ENCODE data around the gene ARPC1A. TPM values are rescaled to one million over a fixed set of nuclear protein-coding genes. Genes with fewer than 3 reads are reported as not detected.

ARPC1A gene
- total RNA-seq, 2 donors from 2014 or later, result 76.3 to 99.5 TPM

- H3K27ac ChIP-seq, result no peak overlapping the region
- H3K4me1 ChIP-seq (ENCODE audit: control insufficient read depth in 1 of 2, low read depth in 2 of 2), result peaks cover 7 to 12% of the 10 kb centered on the region in 2 donors
- ATAC-seq (ENCODE audit: insufficient number of reproducible peaks, low FRiP score, low read depth) (no peak), DNase-seq (ENCODE audit: low spot score) (no peak)
- no peaks in the 10 kb centered on the region for H3K27me3 ChIP-seq (replicated peaks; ENCODE audit: insufficient read depth)
- H3K4me3 ChIP-seq, result no peak overlapping the region
- TF ChIP-seq, protein P1, sequence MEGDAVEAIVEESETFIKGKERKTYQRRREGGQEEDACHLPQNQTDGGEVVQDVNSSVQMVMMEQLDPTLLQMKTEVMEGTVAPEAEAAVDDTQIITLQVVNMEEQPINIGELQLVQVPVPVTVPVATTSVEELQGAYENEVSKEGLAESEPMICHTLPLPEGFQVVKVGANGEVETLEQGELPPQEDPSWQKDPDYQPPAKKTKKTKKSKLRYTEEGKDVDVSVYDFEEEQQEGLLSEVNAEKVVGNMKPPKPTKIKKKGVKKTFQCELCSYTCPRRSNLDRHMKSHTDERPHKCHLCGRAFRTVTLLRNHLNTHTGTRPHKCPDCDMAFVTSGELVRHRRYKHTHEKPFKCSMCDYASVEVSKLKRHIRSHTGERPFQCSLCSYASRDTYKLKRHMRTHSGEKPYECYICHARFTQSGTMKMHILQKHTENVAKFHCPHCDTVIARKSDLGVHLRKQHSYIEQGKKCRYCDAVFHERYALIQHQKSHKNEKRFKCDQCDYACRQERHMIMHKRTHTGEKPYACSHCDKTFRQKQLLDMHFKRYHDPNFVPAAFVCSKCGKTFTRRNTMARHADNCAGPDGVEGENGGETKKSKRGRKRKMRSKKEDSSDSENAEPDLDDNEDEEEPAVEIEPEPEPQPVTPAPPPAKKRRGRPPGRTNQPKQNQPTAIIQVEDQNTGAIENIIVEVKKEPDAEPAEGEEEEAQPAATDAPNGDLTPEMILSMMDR (IDR thresholded peaks at IDR 0.05), result no peak
- H3K9me3 ChIP-seq, result no peaks in the 10 kb centered on the region
- peaks cover 58% of the 10 kb centered on the region for H3K36me3 ChIP-seq
These were observed 71.7 kb downstream of the ARPC1A start for GRCh38 chr7:99397297-99397983.

- peaks cover 0 to under 1% of the 10 kb centered on the region in 2 donors for H3K4me1 ChIP-seq (ENCODE audit: control insufficient read depth in 1 of 2, low read depth in 2 of 2)
- H3K27me3 ChIP-seq (replicated peaks; ENCODE audit: insufficient read depth), result no peaks in the 10 kb centered on the region
- no peaks in the 10 kb centered on the region for H3K9me3 ChIP-seq
- TF ChIP-seq, protein P1 (IDR thresholded peaks at IDR 0.05), result no peak
- no peak overlapping the region for H3K27ac ChIP-seq
- ATAC-seq (ENCODE audit: insufficient number of reproducible peaks, low FRiP score, low read depth) (no peak), DNase-seq (ENCODE audit: low spot score) (no peak)
- H3K36me3 ChIP-seq, result peaks cover 59% of the 10 kb centered on the region
- no peak overlapping the region for H3K4me3 ChIP-seq
These were observed 73.3 kb downstream of the ARPC1A start for GRCh38 chr7:99398891-99399445.

DNA sequence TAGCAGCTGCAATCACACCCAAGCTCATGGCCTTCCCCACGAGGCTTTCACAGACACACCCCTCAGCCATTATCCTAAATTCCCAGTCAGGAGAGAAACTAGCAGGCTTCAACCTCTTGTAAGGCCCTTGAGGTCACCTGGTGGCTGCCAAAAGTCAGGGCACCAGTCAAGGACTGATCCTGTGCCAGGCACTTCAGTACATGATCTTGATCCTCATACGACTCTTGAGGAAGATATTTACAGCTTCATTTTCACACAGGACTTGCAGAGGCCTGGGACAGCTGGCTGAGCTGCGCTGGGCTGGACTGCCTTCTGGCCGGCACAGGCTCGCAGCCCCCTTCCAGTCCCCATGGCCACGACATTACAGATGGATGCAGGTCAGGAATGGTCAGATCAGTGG, 73.9 kb downstream of the ARPC1A start:
- Histone ChIP-seq H3K9me3 (no peaks in the 10 kb centered on the region), H3K4me1 (ENCODE audit: control insufficient read depth in 1 of 2, low read depth in 2 of 2) (no peaks in the 10 kb centered on the region), H3K27ac (no peak overlapping the region), H3K4me3 (no peak overlapping the region), H3K36me3 (peaks cover 58% of the 10 kb centered on the region), H3K27me3 (replicated peaks; ENCODE audit: insufficient read depth) (no peaks in the 10 kb centered on the region)
- DNase-seq (ENCODE audit: low spot score), result no peak
- no peak for ATAC-seq (ENCODE audit: insufficient number of reproducible peaks, low FRiP score, low read depth)
- TF ChIP-seq, protein P1 (IDR thresholded peaks at IDR 0.05), result no peak

DNA sequence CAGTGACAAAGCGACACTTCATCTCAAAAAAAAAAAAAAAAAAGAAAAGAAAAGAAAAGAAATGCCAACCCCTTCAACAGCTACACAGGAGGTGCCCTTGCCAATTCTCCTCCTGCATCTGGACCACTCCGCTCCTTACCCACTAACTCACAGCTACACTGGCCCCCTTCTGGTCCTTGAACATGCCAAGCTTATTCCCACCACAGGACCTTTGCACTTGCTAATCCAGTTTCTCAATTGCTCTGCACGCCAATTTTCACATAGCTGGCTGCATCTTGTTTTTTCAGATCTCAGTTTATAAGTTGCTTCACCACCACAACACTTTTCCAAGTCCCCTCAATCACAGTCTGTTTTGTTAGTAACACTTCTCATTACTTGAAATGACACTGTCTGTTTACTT, 77.2 kb downstream of the ARPC1A start:
- peaks cover 15 to 20% of the 10 kb centered on the region in 2 donors for H3K4me1 ChIP-seq (ENCODE audit: control insufficient read depth in 1 of 2, low read depth in 2 of 2)
- H3K4me3 ChIP-seq, result no peak overlapping the region
- ATAC-seq (ENCODE audit: insufficient number of reproducible peaks, low FRiP score, low read depth) (no peak), DNase-seq (ENCODE audit: low spot score) (no peak)
- no peaks in the 10 kb centered on the region for H3K9me3 ChIP-seq
- H3K36me3 ChIP-seq, result peaks cover 42% of the 10 kb centered on the region
- no peaks in the 10 kb centered on the region for H3K27me3 ChIP-seq (replicated peaks; ENCODE audit: insufficient read depth)
- no peak overlapping the region for H3K27ac ChIP-seq
- TF ChIP-seq, protein P1 (IDR thresholded peaks at IDR 0.05), result no peak

GRCh38 chr7:99403764-99404163, 78.1 kb downstream of the ARPC1A start:
- ATAC-seq (ENCODE audit: insufficient number of reproducible peaks, low FRiP score, low read depth), result no peak
- no peak overlapping the region for H3K4me3 ChIP-seq
- DNase-seq (ENCODE audit: low spot score), result no peak
- no peaks in the 10 kb centered on the region for H3K27me3 ChIP-seq (replicated peaks; ENCODE audit: insufficient read depth)
- peaks cover 15 to 20% of the 10 kb centered on the region in 2 donors for H3K4me1 ChIP-seq (ENCODE audit: control insufficient read depth in 1 of 2, low read depth in 2 of 2)
- H3K36me3 ChIP-seq, result peaks cover 35% of the 10 kb centered on the region
- TF ChIP-seq, protein P1 (IDR thresholded peaks at IDR 0.05), result no peak
- no peaks in the 10 kb centered on the region for H3K9me3 ChIP-seq
- no peak overlapping the region for H3K27ac ChIP-seq
